Measurements from ENCODE around the gene USP11.

Gene USP11

DNA sequence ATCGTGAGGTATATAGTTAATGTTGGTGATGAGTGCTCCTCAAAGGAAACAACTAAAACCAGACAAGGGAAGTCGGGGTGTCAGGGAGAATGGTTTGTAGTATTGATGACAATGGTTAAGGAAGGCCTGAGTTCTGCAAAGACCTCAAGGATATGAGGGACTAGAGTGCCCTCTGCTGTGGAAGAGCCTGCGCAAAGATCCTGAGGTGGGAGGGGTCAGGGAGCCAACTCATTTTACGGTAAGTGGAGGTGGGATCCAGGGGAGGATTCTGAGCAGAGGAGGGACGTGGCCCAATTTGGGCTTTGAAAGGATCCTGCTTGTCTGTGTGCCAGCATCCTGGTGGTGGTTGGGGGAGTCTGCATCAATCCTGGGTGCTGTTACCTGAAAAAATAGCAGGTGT lies 27.8 kb upstream of the USP11 start:
- H3K9me3 Mint-ChIP-seq, result no peaks in the 10 kb centered on the region
- peaks cover 6% of the 10 kb centered on the region for H3K4me1 Mint-ChIP-seq
- H3K27ac Mint-ChIP-seq, result no peak overlapping the region
- no peak overlapping the region for H3K4me3 Mint-ChIP-seq
- H3K36me3 Mint-ChIP-seq (ENCODE audit: low read depth), result peaks cover 93% of the 10 kb centered on the region
- H3K27me3 Mint-ChIP-seq (ENCODE audit: low read depth), result no peaks in the 10 kb centered on the region
- TF ChIP-seq, protein P1, sequence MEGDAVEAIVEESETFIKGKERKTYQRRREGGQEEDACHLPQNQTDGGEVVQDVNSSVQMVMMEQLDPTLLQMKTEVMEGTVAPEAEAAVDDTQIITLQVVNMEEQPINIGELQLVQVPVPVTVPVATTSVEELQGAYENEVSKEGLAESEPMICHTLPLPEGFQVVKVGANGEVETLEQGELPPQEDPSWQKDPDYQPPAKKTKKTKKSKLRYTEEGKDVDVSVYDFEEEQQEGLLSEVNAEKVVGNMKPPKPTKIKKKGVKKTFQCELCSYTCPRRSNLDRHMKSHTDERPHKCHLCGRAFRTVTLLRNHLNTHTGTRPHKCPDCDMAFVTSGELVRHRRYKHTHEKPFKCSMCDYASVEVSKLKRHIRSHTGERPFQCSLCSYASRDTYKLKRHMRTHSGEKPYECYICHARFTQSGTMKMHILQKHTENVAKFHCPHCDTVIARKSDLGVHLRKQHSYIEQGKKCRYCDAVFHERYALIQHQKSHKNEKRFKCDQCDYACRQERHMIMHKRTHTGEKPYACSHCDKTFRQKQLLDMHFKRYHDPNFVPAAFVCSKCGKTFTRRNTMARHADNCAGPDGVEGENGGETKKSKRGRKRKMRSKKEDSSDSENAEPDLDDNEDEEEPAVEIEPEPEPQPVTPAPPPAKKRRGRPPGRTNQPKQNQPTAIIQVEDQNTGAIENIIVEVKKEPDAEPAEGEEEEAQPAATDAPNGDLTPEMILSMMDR (IDR thresholded peaks at IDR 0.05; ENCODE audit: unreplicated experiment in 3 of 3), result no peak

GRCh38 chrX:47206316-47206715 lies 26.5 kb upstream of the USP11 start:
- Mint-ChIP-seq H3K4me1 (no peaks in the 10 kb centered on the region), H3K36me3 (ENCODE audit: low read depth) (peaks cover 93% of the 10 kb centered on the region), H3K9me3 (no peaks in the 10 kb centered on the region), H3K27ac (no peak overlapping the region), H3K27me3 (ENCODE audit: low read depth) (no peaks in the 10 kb centered on the region), H3K4me3 (no peak overlapping the region)
- TF ChIP-seq, protein P1 (IDR thresholded peaks at IDR 0.05; ENCODE audit: unreplicated experiment in 3 of 3), result no peak

DNA sequence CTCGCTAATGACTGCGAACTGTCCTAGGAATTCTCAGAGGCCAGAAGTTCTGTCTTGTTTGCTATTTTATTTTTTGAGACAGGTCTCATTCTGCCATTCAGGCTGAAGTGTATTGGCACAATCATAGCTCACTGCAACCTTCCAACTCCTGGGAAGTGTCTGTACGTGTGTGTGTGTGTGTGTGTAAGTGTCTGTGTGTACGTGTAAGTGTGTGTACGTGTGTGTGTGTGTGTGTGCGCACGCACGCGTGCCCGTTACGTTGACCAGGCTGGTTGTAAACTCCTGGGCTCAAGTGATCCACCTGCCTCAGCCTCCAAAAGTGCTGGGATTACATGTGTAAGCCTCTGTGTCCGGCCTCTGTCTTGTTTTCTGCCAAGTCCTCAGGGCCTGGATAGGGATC lies 24.7 kb upstream of the USP11 start:
- Mint-ChIP-seq H3K27ac (no peak overlapping the region), H3K9me3 (no peaks in the 10 kb centered on the region), H3K4me1 (no peaks in the 10 kb centered on the region), H3K4me3 (no peak overlapping the region), H3K36me3 (ENCODE audit: low read depth) (peaks cover 93% of the 10 kb centered on the region), H3K27me3 (ENCODE audit: low read depth) (no peaks in the 10 kb centered on the region)
- TF ChIP-seq, protein P1 (IDR thresholded peaks at IDR 0.05; ENCODE audit: unreplicated experiment in 3 of 3), result no peak

GRCh38 chrX:47209508-47210238 lies 23.1 kb upstream of the USP11 start:
- Mint-ChIP-seq H3K9me3 (no peaks in the 10 kb centered on the region), H3K27ac (no peak overlapping the region), H3K4me3 (no peak overlapping the region), H3K36me3 (ENCODE audit: low read depth) (peaks cover 92% of the 10 kb centered on the region), H3K27me3 (ENCODE audit: low read depth) (no peaks in the 10 kb centered on the region), H3K4me1 (no peaks in the 10 kb centered on the region)
- TF ChIP-seq, protein P1 (IDR thresholded peaks at IDR 0.05; ENCODE audit: unreplicated experiment in 3 of 3), result no peak

DNA sequence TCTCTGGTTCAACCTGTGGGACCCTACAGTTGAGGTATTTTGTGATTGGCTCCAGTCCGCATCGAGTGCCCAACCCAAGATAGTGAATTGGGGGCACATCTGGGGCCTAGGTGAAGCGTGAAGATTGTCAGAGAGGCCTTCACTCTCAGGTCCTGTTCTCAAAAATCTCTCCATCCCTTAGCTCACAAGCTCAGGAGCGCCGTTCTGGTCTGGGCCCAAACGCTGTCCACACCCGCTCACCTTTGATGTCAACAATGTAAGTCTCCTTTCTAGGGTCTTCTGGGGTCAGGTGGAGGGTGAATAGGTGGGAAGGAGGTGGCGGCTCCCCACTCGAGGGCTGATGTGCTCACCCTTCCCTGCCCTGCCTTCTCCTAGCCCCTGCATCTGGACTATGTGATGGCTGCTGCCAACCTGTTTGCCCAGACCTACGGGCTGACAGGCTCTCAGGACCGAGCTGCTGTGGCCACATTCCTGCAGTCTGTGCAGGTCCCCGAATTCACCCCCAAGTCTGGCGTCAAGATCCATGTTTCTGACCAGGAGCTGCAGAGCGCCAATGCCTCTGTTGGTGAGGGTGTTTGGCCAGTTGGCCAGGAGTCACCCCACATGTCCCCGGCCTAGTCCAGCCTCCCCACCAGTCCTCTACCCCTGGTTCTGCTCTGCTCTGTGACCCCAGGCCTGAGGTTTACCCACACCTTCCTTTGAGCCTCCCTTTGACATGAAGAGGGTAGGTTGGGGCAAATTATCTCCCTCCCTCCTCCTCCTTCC lies 22.0 kb upstream of the USP11 start:
- TF ChIP-seq, protein P1 (IDR thresholded peaks at IDR 0.05; ENCODE audit: unreplicated experiment in 3 of 3), result no peak
- Mint-ChIP-seq H3K36me3 (ENCODE audit: low read depth) (peaks cover 88% of the 10 kb centered on the region), H3K4me3 (no peak overlapping the region), H3K27ac (no peak overlapping the region), H3K4me1 (no peaks in the 10 kb centered on the region), H3K9me3 (no peaks in the 10 kb centered on the region), H3K27me3 (ENCODE audit: low read depth) (no peaks in the 10 kb centered on the region)
